Astrocyte of the spinal cord (primary cell): ENCODE data around the gene SHC4.
A peak's percentile ranks its signal among the peaks of the same experiment; 100 is the strongest.
"Not testable (repeated sequence)": the region's sequence is repeated elsewhere in the genome, so short reads cannot be mapped to it uniquely, and the experiment has no call there.

Experiments used
- DNase-seq: peaks from one replicate; pipeline ENCODE4 v3.0.0; 2011; ENCODE audit warnings: low read depth, low spot score
- H3K4me3 ChIP-seq: 2 replicates; pipeline ENCODE4 v1.5.1; 2011; ENCODE audit warnings: low read depth, mild to moderate bottlenecking, low read length, moderate library complexity
- in situ Hi-C: cut with HindIII; loops from 2 replicates; pipeline ENCODE4 v1.10.0; 2017; ENCODE audit warnings: low sequenced_read_pairs
- TF ChIP-seq, protein P1 (sequence below): IDR thresholded peaks from 2 replicates; pipeline ENCODE4 v1.5.1; 2012; ENCODE audit warnings: low read depth, mild to moderate bottlenecking, low read length, inconsistent platforms

Gene SHC4

GRCh38 chr15:48794697-48795134, 169.0 kb downstream of the SHC4 start:
- TF ChIP-seq, protein P1, sequence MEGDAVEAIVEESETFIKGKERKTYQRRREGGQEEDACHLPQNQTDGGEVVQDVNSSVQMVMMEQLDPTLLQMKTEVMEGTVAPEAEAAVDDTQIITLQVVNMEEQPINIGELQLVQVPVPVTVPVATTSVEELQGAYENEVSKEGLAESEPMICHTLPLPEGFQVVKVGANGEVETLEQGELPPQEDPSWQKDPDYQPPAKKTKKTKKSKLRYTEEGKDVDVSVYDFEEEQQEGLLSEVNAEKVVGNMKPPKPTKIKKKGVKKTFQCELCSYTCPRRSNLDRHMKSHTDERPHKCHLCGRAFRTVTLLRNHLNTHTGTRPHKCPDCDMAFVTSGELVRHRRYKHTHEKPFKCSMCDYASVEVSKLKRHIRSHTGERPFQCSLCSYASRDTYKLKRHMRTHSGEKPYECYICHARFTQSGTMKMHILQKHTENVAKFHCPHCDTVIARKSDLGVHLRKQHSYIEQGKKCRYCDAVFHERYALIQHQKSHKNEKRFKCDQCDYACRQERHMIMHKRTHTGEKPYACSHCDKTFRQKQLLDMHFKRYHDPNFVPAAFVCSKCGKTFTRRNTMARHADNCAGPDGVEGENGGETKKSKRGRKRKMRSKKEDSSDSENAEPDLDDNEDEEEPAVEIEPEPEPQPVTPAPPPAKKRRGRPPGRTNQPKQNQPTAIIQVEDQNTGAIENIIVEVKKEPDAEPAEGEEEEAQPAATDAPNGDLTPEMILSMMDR, result no peak
- DNase-seq, result peak; percentile 49
- H3K4me3 ChIP-seq, result no peak overlapping the region
- in situ Hi-C loops, result no loop called here

GRCh38 chr15:48792408-48792807, 171.3 kb downstream of the SHC4 start:
- H3K4me3 ChIP-seq, result no peak overlapping the region
- in situ Hi-C loops, result no loop called here
- DNase-seq, result no peak
- TF ChIP-seq, protein P1, result no peak

DNA sequence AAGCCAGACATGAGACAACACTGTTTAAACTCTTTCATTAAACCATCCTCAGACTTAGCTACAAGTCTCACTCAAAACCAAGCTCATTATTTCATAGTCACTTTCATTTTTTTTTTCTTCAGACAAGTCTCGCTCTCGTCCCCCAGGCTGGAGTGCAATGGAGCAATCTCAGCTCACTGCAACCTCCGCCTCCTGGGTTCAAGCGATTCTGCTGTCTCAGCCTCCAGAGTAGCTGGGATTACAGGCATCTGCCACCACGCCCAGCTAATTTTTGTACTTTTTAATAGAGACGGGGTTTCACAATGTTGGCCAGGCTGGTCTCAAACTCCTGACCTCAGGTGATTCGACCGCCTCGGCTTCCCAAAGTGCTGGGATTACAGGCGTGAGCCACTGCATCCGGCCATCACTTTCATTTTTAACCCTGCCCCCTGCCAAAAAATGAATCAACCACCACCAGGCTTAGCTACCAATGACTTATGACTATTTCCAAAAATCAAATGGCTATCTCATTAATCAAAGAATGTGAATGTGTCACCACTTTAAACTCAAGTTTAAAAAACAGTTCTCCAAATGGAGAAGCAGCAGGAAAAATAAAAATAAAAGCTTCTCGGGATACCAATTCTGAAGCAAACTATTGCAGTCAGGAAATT, 173.1 kb downstream of the SHC4 start:
- H3K4me3 ChIP-seq, DNase-seq, in situ Hi-C loops: not testable (repeated sequence)

- TF ChIP-seq, protein P1, result no peak
- in situ Hi-C loops, result no loop called here
- H3K4me3 ChIP-seq, result no peak overlapping the region
- no peak for DNase-seq
Measured at GRCh38 chr15:48785712-48786111, 178.0 kb downstream of the SHC4 start.

DNA sequence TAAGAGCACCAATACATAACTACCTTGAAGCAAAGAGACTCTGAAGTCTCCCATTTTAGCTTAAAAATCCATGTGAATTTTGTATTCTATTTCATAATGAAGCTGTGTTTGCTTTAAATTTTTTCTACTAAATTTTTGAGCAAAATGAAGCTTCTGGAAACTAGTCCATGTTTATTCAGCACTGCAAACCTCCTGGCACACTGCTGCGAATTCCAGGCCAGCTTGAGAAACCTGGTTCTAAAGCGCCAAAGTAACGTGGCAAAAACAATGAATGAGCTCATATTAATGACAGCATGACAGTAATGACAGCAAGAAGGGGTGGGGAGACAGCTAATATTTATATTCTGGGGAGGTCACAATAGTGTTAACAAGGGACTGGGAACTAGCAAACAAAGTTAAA, 178.5 kb downstream of the SHC4 start:
- DNase-seq, result no peak
- TF ChIP-seq, protein P1, result no peak
- no peak overlapping the region for H3K4me3 ChIP-seq
- in situ Hi-C loops, result no loop called here

GRCh38 chr15:48784756-48785155, 179.0 kb downstream of the SHC4 start:
- H3K4me3 ChIP-seq, result no peak overlapping the region
- TF ChIP-seq, protein P1, result no peak
- DNase-seq, result no peak
- in situ Hi-C loops, result no loop called here

DNA sequence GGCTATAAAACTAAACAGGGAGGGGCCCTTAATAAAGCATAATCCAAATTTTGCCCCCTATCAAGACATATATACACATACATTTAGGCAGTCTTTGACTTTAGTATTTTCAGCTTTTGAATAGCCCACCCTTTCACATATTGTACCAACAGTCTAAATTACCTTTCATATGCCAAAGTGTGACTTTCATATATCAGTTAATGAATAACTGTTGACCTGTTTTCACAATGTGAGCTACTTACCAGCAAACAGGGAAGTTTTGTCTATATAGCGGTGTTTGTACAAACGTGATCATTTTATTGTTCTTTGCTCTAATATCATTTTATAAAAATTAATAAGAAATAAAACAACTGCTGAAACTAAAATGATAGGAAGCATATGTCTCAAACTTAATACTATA, 180.8 kb downstream of the SHC4 start:
- in situ Hi-C loops, result no loop called here
- TF ChIP-seq, protein P1, result no peak
- DNase-seq, result no peak
- no peak overlapping the region for H3K4me3 ChIP-seq
